Upper lobe of right lung (tissue), 1 donor: ENCODE measurements around the gene FAM25C. TPM values are rescaled to one million over a fixed set of nuclear protein-coding genes. Genes with fewer than 3 reads are reported as not detected.

Experiments used
- total RNA-seq: library from RNA; stranded (reverse); fragmentation: NEBNext Ultra II Directional; extraction: Animal tissue kit (Norgen Biotek cat#: 25700); gene quantifications from one replicate; pipeline ENCODE4 v1.2.1, GENCODE V29; 2021
- donor health status: DM: no; HTN: yes; CAD: no; lungs with severe emphysema.

Gene FAM25C
- total RNA-seq, 1 donor from 2014 or later: not detected

Other genes with a start within 250 kb of the FAM25C start
- 40.1 TPM for gene SYT15B, start 236.2 kb downstream of the FAM25C start, total RNA-seq
- 1.4 TPM for gene NPY4R2, start 81.1 kb downstream of the FAM25C start, total RNA-seq